ENCODE measurements around the gene RALBP1. TPM values are rescaled to one million over a fixed set of nuclear protein-coding genes. Genes with fewer than 3 reads are reported as not detected.
A peak's percentile ranks its signal among the peaks of the same experiment; 100 is the strongest.

Gene RALBP1
- total and polyA plus RNA-seq, 9 of the 15 experiments (the other 6 are each of a cell fraction or from before 2014, with no cell fraction given) = 10.9 to 70.0 (median 61.3) TPM

- H3K27me3 ChIP-seq (ENCODE audit: control insufficient read depth in 2 of 2, insufficient read depth in 2 of 2, low read length in 2 of 2) = no peaks in the 10 kb centered on the region
- peaks cover 4 to 5% of the 10 kb centered on the region in 2 experiments; a peak in 2 of 5 replicates for H3K4me1 ChIP-seq (replicated peaks in 1 of 2; ENCODE audit: control insufficient read depth in 2 of 2, insufficient read depth in 2 of 2, low read length in 2 of 2)
- ATAC-seq = no peak
- BruUV-seq (replicated peaks) = no TSS peak
- WGBS (ENCODE audit: insufficient coverage, low coverage, missing lambda C conversion rate) = 75% methylated on average over 17 of the region's 17 CpGs
- TF ChIP-seq GATAD2B (IDR thresholded peaks at IDR 0.05; ENCODE audit: borderline replicate concordance) = no peak
- TF ChIP-seq, protein P1, sequence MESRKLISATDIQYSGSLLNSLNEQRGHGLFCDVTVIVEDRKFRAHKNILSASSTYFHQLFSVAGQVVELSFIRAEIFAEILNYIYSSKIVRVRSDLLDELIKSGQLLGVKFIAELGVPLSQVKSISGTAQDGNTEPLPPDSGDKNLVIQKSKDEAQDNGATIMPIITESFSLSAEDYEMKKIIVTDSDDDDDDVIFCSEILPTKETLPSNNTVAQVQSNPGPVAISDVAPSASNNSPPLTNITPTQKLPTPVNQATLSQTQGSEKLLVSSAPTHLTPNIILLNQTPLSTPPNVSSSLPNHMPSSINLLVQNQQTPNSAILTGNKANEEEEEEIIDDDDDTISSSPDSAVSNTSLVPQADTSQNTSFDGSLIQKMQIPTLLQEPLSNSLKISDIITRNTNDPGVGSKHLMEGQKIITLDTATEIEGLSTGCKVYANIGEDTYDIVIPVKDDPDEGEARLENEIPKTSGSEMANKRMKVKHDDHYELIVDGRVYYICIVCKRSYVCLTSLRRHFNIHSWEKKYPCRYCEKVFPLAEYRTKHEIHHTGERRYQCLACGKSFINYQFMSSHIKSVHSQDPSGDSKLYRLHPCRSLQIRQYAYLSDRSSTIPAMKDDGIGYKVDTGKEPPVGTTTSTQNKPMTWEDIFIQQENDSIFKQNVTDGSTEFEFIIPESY (CRISPR knock-in tag; IDR thresholded peaks at IDR 0.05) = peak; percentile 72; the same call in 1 of the 2 replicates
- 0 out of 2 replicates have a peak, but pooled peaks cover 3% of the 10 kb centered on the region for H3K9me3 ChIP-seq (replicated peaks; ENCODE audit: control insufficient read depth, insufficient read depth, low read depth, low read length)
- H3K27ac ChIP-seq (ENCODE audit: extremely low read depth, low read depth, low read length) = no peak overlapping the region
- no peak overlapping the region for H3K4me3 ChIP-seq
- H3K79me2 ChIP-seq (ENCODE audit: control insufficient read depth, insufficient read depth, low read length) = no peaks in the 10 kb centered on the region
- in situ Hi-C loops (cut with MboI) = no loop called here
- no peaks in the 10 kb centered on the region for H4K20me1 ChIP-seq (replicated peaks; ENCODE audit: control insufficient read depth, insufficient read depth, low read length)
- ChIA-PET CTCF (ENCODE audit: low intra/inter-chr PET ratio) (interaction anchor here (0.6 kb wide), 1 partner anchor 47 kb away, joined by 3 read pairs; no protein-coding TSS in a partner anchor), POLR2A (no interaction called here)
- no peak overlapping the region for H3K9ac ChIP-seq (ENCODE audit: insufficient read depth in 1 of 2, low read depth in 2 of 2, low read length in 2 of 2)
- DNase-seq (ENCODE audit: extremely low read depth in 1 of 4, low spot score in 3 of 4) = no peak
- no peak overlapping the region for H3K4me2 ChIP-seq (ENCODE audit: insufficient read depth, low read length)
- H3K36me3 ChIP-seq (ENCODE audit: control insufficient read depth, insufficient read depth, low read length) = no peaks in the 10 kb centered on the region
- H3K9me1 ChIP-seq (ENCODE audit: control insufficient read depth, insufficient read depth, low read length) = no peaks in the 10 kb centered on the region
- no peak overlapping the region for H2AFZ ChIP-seq (ENCODE audit: low read depth, low read length)
- FAIRE-seq = no peak
- intact Hi-C loops (cut with micrococcal nuclease) = no loop called here
Observed at GRCh38 chr18:9435041-9435440, 40.3 kb upstream of the RALBP1 start.

Data from K562 (cell line).